C4-2B (cell line): ENCODE results near the gene AKAP14.
"Not testable (repeated sequence)": the region's sequence is repeated elsewhere in the genome, so short reads cannot be mapped to it uniquely, and the experiment has no call there.

Experiments
- H3K27ac ChIP-seq: fragments of 450-650 bp; 2 replicates; pipeline ENCODE4 v1.5.1; 2017
- ZFX ChIP-seq: fragments of 450-650 bp; IDR thresholded peaks from 2 replicates; pipeline ENCODE4 v1.6.1; 2017
- TF ChIP-seq, protein P1 (sequence below): fragments of 450-650 bp; conservative IDR thresholded peaks from 2 replicates; pipeline ENCODE4 v1.5.1; 2017; ENCODE audit warnings: mild to moderate bottlenecking

Gene AKAP14

DNA sequence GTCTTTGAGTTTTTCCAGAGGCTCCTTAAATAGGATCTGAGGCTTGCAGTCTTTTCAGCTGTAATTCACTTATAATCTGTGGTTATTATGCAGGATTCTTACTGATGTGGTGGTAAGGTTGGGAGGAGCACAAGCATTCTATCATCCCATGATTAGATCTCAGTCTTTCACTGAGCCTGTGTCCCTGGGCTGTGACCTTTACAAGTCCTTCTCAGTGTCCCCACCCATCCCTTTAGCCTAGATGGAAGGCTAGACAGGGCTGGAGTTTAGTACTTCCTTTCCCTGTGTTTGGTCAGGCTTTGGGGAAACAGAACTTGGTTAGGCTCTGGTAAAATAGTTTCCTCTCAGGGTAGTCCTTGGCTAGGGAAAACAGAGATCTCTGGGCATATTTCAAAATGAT lies 64.9 kb downstream of the AKAP14 start:
- TF ChIP-seq, protein P1, sequence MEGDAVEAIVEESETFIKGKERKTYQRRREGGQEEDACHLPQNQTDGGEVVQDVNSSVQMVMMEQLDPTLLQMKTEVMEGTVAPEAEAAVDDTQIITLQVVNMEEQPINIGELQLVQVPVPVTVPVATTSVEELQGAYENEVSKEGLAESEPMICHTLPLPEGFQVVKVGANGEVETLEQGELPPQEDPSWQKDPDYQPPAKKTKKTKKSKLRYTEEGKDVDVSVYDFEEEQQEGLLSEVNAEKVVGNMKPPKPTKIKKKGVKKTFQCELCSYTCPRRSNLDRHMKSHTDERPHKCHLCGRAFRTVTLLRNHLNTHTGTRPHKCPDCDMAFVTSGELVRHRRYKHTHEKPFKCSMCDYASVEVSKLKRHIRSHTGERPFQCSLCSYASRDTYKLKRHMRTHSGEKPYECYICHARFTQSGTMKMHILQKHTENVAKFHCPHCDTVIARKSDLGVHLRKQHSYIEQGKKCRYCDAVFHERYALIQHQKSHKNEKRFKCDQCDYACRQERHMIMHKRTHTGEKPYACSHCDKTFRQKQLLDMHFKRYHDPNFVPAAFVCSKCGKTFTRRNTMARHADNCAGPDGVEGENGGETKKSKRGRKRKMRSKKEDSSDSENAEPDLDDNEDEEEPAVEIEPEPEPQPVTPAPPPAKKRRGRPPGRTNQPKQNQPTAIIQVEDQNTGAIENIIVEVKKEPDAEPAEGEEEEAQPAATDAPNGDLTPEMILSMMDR, result no peak
- TF ChIP-seq ZFX, result no peak
- no peak overlapping the region for H3K27ac ChIP-seq

DNA sequence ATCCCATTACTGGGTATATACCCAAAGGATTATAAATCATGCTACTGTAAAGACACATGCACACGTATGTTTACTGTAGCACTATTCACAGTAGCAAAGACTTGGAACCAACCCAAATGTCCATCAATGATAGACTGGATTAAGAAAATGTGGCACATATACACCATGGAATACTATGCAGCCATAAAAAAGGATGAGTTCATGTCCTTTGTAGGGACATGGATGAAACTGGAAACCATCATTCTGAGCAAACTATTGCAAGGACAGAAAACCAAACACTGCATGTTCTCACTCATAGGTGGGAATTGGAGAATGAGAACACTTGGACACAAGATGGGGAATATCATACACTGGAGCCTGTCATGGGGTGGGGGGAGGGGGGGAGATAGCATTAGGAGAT lies 71.1 kb downstream of the AKAP14 start:
- not testable (repeated sequence) for H3K27ac ChIP-seq
